Astrocyte (in vitro differentiated cells and primary cell): Measurements from ENCODE around the gene ATP13A2. TPM values are rescaled to one million over a fixed set of nuclear protein-coding genes. Genes with fewer than 3 reads are reported as not detected.

Experiments used
- DNase-seq: peaks from one replicate; pipeline ENCODE4 v3.0.0-alpha.2; 2010; ENCODE audit warnings: low read depth
- FAIRE-seq: peaks from 2 replicates; lab custom pipeline; 2011; peaks lifted over from hg19 to GRCh38; lab: Jason Lieb, UNC
- H2AFZ ChIP-seq: 2 replicates; pipeline ENCODE4 v1.6.0; 2012; ENCODE audit warnings: low read depth, low read length, inconsistent platforms
- H3K27ac ChIP-seq: 2 replicates; pipeline ENCODE4 v1.5.1; 2011; ENCODE audit warnings: low read depth, low read length, inconsistent platforms
- H3K27me3 ChIP-seq: 2 replicates; pipeline ENCODE4 v1.6.0; 2011; ENCODE audit warnings: low read length, inconsistent platforms; ENCODE audit not compliant: insufficient read depth
- H3K36me3 ChIP-seq: 2 replicates; pipeline ENCODE4 v1.5.1; 2011; ENCODE audit warnings: low read length, inconsistent platforms; ENCODE audit not compliant: insufficient read depth
- H3K4me1 ChIP-seq: 2 replicates; pipeline ENCODE4 v1.5.1; 2011; ENCODE audit warnings: low read length, inconsistent platforms; ENCODE audit not compliant: insufficient read depth
- H3K4me2 ChIP-seq: 2 replicates; pipeline ENCODE4 v1.6.0; 2012; ENCODE audit warnings: low read length, inconsistent platforms
- H3K4me3 ChIP-seq: 2 replicates; pipeline ENCODE4 v1.5.1; 2011; ENCODE audit warnings: low read depth, mild to moderate bottlenecking, low read length, inconsistent platforms; ENCODE audit not compliant: insufficient read depth
- H3K79me2 ChIP-seq: 2 replicates; pipeline ENCODE4 v1.6.0; 2012; ENCODE audit warnings: mild to moderate bottlenecking, low read length, inconsistent platforms; ENCODE audit not compliant: insufficient read depth
- H3K9ac ChIP-seq: 2 replicates; pipeline ENCODE4 v1.6.0; 2012; ENCODE audit warnings: mild to moderate bottlenecking, low read length, inconsistent platforms
- H3K9me3 ChIP-seq: 2 replicates; pipeline ENCODE4 v1.5.1; 2012; ENCODE audit warnings: low read depth, mild to moderate bottlenecking, low read length, inconsistent platforms; ENCODE audit not compliant: insufficient read depth
- H4K20me1 ChIP-seq: 2 replicates; pipeline ENCODE4 v1.6.0; 2012; ENCODE audit warnings: low read length, inconsistent platforms; ENCODE audit not compliant: insufficient read depth
- H3K27ac Mint-ChIP-seq: one replicate; pipeline ENCODE4 v1.8.0; 2021; ENCODE audit warnings: mild to moderate bottlenecking, mixed read lengths; ENCODE audit not compliant: unreplicated experiment
- H3K27me3 Mint-ChIP-seq: one replicate; pipeline ENCODE4 v1.8.0; 2021; ENCODE audit warnings: low read depth, mixed read lengths; ENCODE audit not compliant: unreplicated experiment
- H3K36me3 Mint-ChIP-seq: one replicate; pipeline ENCODE4 v1.8.0; 2021; ENCODE audit warnings: low read depth, mixed read lengths; ENCODE audit not compliant: unreplicated experiment
- H3K4me1 Mint-ChIP-seq: one replicate; pipeline ENCODE4 v1.8.0; 2021; ENCODE audit warnings: low read depth, mixed read lengths; ENCODE audit not compliant: unreplicated experiment
- H3K4me3 Mint-ChIP-seq: one replicate; pipeline ENCODE4 v1.8.0; 2021; ENCODE audit warnings: mild to moderate bottlenecking, moderate library complexity, mixed read lengths; ENCODE audit not compliant: unreplicated experiment
- H3K9me3 Mint-ChIP-seq: one replicate; pipeline ENCODE4 v1.8.0; 2021; ENCODE audit warnings: mild to moderate bottlenecking, mixed read lengths; ENCODE audit not compliant: unreplicated experiment
- CTCF ChIP-seq: IDR thresholded peaks from 2 replicates; pipeline ENCODE4 v1.5.1; 2011; ENCODE audit warnings: low read depth, mild to moderate bottlenecking, inconsistent platforms, low read length, moderate library complexity; ENCODE audit not compliant: insufficient read depth
- EZH2 ChIP-seq: IDR thresholded peaks from 2 replicates; pipeline ENCODE4 v1.6.1; 2012; ENCODE audit warnings: mild to moderate bottlenecking, low read length, inconsistent platforms; ENCODE audit not compliant: insufficient read depth
- total RNA-seq: library from RNA; stranded (reverse); gene quantifications from 2 replicates; pipeline ENCODE4 v1.2.1, GENCODE V29; 2021

Gene ATP13A2
- total RNA-seq, 1 donor from 2014 or later, result 67.8 TPM

GRCh38 chr1:16958475-16958874, 53.3 kb downstream of the ATP13A2 start:
- H3K27ac Mint-ChIP-seq, result no peak overlapping the region
- Histone ChIP-seq H3K4me3 (no peak overlapping the region), H3K9me3 (no peaks in the 10 kb centered on the region), H2AFZ (no peak overlapping the region), H3K27me3 (no peaks in the 10 kb centered on the region), H3K36me3 (no peaks in the 10 kb centered on the region), H3K79me2 (no peaks in the 10 kb centered on the region), H4K20me1 (no peaks in the 10 kb centered on the region), H3K27ac (no peak overlapping the region), H3K9ac (no peak overlapping the region), H3K4me2 (no peak overlapping the region), H3K4me1 (no peaks in the 10 kb centered on the region)
- no peaks in the 10 kb centered on the region for H3K27me3 Mint-ChIP-seq
- no peak for FAIRE-seq
- TF ChIP-seq CTCF (no peak), EZH2 (no peak)
- peaks cover 2% of the 10 kb centered on the region for H3K4me1 Mint-ChIP-seq
- peaks cover 2% of the 10 kb centered on the region for H3K36me3 Mint-ChIP-seq
- no peaks in the 10 kb centered on the region for H3K9me3 Mint-ChIP-seq
- DNase-seq, result no peak
- H3K4me3 Mint-ChIP-seq, result no peak overlapping the region

- FAIRE-seq (no peak), DNase-seq (no peak)
- H3K79me2 ChIP-seq, result no peaks in the 10 kb centered on the region
- Mint-ChIP-seq H3K27ac (no peak overlapping the region), H3K4me3 (no peak overlapping the region), H3K9me3 (no peaks in the 10 kb centered on the region), H3K27me3 (no peaks in the 10 kb centered on the region), H3K36me3 (peaks cover 2% of the 10 kb centered on the region), H3K4me1 (peaks cover 2% of the 10 kb centered on the region)
- H3K27ac ChIP-seq, result no peak overlapping the region
- H3K4me3 ChIP-seq, result no peak overlapping the region
- H4K20me1 ChIP-seq, result no peaks in the 10 kb centered on the region
- no peak for TF ChIP-seq EZH2
- no peak for TF ChIP-seq CTCF
- H3K36me3 ChIP-seq, result no peaks in the 10 kb centered on the region
- H2AFZ ChIP-seq, result no peak overlapping the region
- no peak overlapping the region for H3K9ac ChIP-seq
- H3K4me1 ChIP-seq, result no peaks in the 10 kb centered on the region
- no peak overlapping the region for H3K4me2 ChIP-seq
- H3K27me3 ChIP-seq, result no peaks in the 10 kb centered on the region
- no peaks in the 10 kb centered on the region for H3K9me3 ChIP-seq
Measured at GRCh38 chr1:16957731-16958130, 54.0 kb downstream of the ATP13A2 start.

GRCh38 chr1:16956775-16957174, 55.0 kb downstream of the ATP13A2 start:
- no peak overlapping the region for H3K9ac ChIP-seq
- no peaks in the 10 kb centered on the region for H3K36me3 ChIP-seq
- Mint-ChIP-seq H3K27ac (peak overlapping the region; percentile 47), H3K4me1 (peaks cover 2% of the 10 kb centered on the region), H3K36me3 (peaks cover 2% of the 10 kb centered on the region), H3K9me3 (no peaks in the 10 kb centered on the region), H3K27me3 (no peaks in the 10 kb centered on the region), H3K4me3 (no peak overlapping the region)
- DNase-seq (no peak), FAIRE-seq (no peak)
- H2AFZ ChIP-seq, result no peak overlapping the region
- H3K27me3 ChIP-seq, result no peaks in the 10 kb centered on the region
- H3K27ac ChIP-seq, result no peak overlapping the region
- H3K9me3 ChIP-seq, result no peaks in the 10 kb centered on the region
- H4K20me1 ChIP-seq, result no peaks in the 10 kb centered on the region
- no peak overlapping the region for H3K4me3 ChIP-seq
- H3K79me2 ChIP-seq, result no peaks in the 10 kb centered on the region
- H3K4me1 ChIP-seq, result no peaks in the 10 kb centered on the region
- H3K4me2 ChIP-seq, result no peak overlapping the region
- TF ChIP-seq CTCF (no peak), EZH2 (no peak)
